PC-9 (cell line): ENCODE results near the gene COX6A1.

Source experiments
- EZH2 ChIP-seq: fragments of 200-600 bp; sonication (generic); IDR thresholded peaks from 2 replicates; pipeline ENCODE4 v1.8.0; 2017; ENCODE audit warnings: antibody characterized with exemption, low read depth
- TF ChIP-seq, protein P1 (sequence below): fragments of 200-600 bp; sonication (generic); conservative IDR thresholded peaks from 2 replicates; pipeline ENCODE4 v1.6.1; 2017; ENCODE audit warnings: mixed run types, antibody characterized with exemption, mild to moderate bottlenecking, moderate library complexity

- TF ChIP-seq, protein P1, sequence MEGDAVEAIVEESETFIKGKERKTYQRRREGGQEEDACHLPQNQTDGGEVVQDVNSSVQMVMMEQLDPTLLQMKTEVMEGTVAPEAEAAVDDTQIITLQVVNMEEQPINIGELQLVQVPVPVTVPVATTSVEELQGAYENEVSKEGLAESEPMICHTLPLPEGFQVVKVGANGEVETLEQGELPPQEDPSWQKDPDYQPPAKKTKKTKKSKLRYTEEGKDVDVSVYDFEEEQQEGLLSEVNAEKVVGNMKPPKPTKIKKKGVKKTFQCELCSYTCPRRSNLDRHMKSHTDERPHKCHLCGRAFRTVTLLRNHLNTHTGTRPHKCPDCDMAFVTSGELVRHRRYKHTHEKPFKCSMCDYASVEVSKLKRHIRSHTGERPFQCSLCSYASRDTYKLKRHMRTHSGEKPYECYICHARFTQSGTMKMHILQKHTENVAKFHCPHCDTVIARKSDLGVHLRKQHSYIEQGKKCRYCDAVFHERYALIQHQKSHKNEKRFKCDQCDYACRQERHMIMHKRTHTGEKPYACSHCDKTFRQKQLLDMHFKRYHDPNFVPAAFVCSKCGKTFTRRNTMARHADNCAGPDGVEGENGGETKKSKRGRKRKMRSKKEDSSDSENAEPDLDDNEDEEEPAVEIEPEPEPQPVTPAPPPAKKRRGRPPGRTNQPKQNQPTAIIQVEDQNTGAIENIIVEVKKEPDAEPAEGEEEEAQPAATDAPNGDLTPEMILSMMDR = no peak
- no peak for TF ChIP-seq EZH2
Measured at GRCh38 chr12:120490325-120490724, 52.4 kb downstream of the COX6A1 start.
